HG03575 (cell line): ENCODE results near the gene CACNA1F.

ENCODE experiments used
- ATAC-seq: cut with Tn5 transposase; IDR thresholded peaks from one replicate; pipeline ENCODE4 v1.9.1; 2021; ENCODE audit not compliant: unreplicated experiment, insufficient number of reproducible peaks, low FRiP score; ENCODE audit errors: extremely low read depth

The CACNA1F gene

DNA sequence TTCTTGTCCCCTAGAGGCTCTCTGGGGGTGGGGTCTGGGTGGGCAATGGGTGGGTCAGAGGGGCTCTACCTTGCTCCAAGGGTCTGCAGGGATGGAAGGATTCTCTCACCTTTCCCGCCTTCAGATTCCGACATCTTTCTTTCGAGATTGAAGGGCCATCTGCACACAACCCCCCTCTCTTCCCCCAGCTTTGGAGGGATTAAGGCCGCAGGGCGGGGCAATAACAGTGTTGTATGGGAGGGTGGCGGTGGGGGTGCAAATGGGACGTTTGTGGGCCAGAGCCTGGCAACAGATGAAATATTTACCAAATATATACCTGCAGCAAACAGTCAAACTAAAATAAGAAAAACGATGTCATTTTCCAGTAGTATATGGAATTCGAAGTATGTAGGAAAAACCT is at the start of gene CACNA1F:
CACNA1F (minus strand) TSS at position 165 of the 400 bp plus-strand sequence; CDS start at position 134, 31 bp downstream.
- no peak for ATAC-seq

DNA sequence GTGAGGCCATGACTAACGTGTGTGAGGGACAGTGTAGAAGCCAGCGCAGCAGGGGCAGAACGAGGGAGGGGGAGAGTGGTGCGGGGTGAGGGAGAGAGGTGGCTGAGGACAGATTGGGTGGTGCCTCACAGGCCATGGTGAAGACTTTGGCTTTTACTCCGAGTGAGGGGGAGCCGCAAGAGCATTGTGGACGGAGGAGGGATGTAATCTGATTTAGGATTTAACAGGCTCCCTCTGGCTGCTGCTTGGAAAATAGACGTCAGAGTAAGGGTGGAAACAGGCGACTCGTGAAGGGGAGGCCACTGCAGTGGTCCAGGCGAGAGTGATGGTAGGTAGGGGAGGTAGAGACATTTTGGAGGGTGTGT is 49.5 kb upstream of the CACNA1F start:
- no peak for ATAC-seq

DNA sequence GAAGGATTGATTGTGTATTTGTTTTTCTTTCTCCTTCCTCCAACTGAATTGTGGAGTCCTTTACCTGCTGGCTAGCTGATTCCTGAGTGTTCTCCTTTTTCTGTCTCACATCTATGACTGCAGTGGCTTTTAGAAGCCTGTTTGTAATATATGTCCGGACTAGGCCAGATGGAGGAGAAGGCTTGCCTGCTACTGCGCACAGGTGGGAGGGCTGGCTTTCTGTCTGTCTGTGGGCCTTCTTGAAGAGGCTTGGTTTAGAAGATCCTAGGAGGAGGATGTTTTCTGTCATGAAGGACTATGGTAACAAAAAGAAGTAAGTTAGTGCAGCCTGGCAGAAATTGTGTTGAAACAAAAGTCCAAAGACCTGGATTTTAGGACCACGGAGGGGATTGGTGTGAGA is 44.9 kb upstream of the CACNA1F start:
- no peak for ATAC-seq

DNA sequence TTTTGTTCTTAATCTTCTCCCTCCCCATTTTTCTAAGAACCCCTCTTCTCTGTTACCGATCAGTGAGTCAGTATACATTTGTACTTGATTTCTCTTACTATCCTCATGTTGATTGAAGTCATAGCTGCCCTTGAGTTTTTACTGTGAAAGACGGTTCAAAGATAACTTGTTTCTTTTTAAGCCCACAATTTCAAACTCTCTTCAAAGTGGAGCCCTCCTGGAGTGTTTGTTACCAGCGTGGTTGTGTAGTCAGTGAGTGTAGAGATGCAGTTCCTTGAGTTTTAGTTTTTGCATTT is 44.3 kb upstream of the CACNA1F start:
- no peak for ATAC-seq

DNA sequence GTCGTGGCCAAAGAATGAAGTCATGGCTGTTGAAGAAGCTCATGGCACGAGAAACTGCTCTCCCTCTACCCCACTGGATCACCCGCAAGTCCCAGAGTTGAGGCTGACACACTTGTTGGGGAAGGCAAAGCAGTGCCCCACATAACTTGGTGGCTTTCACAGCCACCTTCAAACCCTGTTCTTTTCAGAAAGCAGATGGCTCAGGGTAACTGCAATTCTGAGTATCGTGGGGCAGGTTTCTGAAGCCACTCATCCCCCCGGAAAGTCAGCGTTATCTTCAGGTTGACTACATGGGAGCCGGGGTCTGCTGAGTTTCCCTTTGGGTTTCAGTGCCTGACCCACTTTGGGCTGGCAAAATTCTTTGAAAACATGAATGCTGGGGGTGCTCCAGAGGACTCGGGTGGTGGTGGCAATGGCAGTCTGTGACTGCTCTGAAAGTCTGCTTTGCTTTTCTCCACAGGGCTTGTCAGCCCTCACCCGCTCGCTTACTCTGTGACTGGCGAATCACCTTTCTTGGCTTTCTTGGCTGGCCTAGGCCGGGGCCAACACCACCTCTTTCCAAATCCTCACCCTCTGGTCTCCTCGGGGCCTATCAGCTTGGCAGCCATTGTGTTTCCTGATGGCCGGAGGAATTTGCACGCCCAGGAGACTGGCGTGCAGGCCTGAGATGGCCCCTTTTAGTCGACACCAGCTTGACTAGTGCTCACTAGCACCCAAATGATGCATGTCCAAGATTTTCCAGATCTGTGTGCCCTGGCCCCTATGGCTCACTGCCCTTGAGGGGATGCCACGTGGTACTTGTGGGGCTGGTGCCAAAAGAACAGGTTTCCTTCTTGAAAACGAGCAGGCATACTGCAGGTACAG is 43.8 kb upstream of the CACNA1F start:
- no peak for ATAC-seq

GRCh38 chrX:49276207-49276606 is 43.1 kb upstream of the CACNA1F start:
- ATAC-seq: no peak

DNA sequence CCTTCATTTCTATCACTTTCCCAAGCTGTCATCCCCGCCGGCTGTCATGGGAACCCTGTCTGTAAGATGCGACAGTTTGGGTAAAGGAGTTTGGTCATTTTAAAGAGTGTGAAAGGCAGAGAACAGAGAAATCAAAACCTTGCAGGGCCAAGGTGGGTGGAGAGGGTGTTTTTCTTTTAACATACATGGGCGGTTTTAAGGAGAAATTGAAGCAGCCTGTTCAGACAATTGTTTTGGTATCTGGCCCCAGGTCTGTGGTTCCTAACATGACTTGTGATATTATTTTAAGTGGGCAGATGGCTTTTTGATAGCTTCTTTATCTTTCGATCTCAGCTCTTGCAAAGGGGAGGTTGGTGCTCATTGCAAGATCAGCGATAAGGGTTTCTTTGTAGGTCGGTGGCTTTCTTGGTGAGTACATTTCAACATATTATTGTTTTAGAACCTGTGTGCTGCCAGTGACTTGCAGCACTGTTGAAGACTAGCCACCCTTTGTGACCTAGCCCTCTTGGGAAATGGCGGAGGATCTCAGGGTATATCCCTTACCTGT is 40.1 kb upstream of the CACNA1F start:
- no peak for ATAC-seq

- ATAC-seq: no peak
Measured at GRCh38 chrX:49272421-49272820, 39.3 kb upstream of the CACNA1F start.

DNA sequence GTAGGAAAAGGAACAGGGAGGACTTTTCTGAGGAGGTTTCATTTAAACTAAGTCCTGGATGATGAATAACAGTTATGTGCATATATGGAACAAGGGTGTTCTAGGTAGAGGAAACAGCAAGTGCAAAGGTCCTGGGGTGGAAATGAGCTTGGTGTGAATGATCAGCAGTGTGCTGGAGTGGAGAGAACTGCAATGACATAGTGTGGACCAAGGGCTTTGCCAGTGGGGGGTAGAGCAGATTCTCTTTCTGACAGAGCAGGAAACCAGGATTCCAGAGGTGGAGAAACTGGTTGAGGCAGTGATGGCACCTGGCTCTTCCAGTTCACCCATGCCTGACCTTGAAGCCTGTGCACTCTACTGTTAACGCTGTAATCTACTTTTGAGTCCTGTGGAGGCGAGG is 38.2 kb upstream of the CACNA1F start:
- ATAC-seq: no peak

- no peak for ATAC-seq
Measured at GRCh38 chrX:49270249-49270921, 37.2 kb upstream of the CACNA1F start.

DNA sequence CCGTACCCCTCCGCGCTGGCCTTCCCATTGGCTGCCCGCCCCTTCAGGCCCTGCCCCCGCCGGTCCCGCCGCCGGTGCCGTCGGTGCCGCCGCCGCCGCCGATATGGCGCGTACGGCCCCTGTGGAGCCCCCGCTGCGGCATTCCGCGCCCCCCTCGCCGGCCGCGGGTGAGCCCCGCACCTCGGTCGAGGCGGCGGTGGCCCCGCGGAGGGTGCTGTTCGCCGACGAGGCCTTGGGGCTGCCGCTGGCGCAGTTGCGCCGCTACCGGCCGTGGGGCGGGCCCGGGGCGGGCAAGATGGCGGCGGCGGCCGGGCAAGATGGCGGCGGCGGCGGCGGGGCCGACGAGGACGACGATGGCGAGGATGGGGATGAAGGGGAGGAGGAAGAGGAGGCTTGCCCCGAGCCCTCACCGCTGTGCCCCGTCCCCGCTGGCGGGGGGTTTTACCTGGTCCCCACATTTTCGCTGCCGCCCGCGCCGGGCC is 36.7 kb upstream of the CACNA1F start, which contains the start of gene PPP1R3F:
PPP1R3F (plus strand) TSS at position 27 of the 482 bp plus-strand sequence; CDS start at position 104, 77 bp downstream.
- ATAC-seq: no peak

- peak; percentile 85 for ATAC-seq
Measured at GRCh38 chrX:49269010-49269766, 36.0 kb upstream of the CACNA1F start.

GRCh38 chrX:49268702-49269009 is 35.5 kb upstream of the CACNA1F start:
- ATAC-seq: no peak

DNA sequence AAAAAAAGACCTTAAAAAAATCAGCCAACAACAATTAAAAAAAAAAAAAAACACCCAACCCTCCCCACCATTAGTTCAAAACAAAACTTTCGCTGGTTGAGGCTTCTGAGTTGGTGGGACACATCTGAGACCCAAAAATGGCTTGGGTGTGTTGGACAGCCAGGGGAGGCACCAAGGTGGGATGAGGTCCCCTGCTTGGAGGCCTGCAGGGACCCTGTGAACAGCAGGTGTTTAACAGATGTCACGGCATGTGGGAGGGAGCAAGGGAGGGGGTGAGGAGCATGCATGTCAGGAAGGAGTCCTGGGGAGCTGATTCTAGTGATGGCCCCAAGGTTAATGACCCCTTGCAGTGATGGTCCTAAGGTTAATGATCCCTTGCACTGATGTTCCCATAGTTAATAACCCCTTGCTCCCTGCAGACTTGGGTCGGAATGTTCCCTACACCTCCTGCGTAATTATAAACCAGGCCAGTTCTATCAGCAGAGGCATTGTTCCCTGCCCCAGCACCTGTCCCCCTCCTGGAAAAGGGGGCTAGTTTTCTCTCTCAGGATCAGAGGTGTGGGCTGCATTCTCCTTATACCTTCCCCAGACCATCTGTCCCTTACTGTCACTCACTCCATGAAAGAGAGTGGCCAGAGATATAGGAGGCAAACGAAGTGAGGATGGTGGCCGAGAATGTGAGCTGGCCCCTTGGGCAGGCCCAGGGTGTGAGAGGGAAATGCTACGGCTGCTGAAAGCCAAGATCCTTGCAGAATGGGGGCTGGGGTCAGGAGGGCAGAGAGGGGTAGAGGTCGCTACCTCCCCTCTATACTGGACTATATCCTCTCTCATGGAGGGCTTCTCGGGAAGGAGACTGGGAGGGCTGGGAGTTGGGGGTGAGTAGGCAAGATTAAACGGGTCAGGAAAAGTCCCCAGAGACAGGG is 33.6 kb upstream of the CACNA1F start:
- ATAC-seq: no peak

DNA sequence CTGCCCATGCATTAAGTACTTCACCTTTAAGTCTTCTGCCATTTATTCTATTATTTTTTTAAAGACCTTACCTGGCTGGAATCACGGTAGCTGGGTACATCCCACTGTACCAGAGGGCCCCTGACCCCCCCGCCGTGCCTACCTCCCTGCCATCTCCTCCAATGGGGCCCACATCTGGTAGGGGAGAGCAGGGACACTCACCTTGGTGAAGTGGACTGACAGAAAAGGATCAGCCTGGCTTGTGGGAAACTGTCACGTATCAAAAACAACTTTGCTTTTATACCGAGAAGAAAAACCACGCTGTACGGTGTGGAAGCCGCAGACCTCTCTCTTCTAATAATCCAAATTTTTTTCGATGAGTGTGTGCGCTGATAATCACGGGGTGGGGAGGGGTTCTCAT is 31.3 kb upstream of the CACNA1F start, which contains the start of gene FOXP3:
FOXP3 (minus strand) TSS at position 251 of the 400 bp plus-strand sequence. CDS start 6,205 bp downstream, outside the sequence.
- ATAC-seq: no peak

DNA sequence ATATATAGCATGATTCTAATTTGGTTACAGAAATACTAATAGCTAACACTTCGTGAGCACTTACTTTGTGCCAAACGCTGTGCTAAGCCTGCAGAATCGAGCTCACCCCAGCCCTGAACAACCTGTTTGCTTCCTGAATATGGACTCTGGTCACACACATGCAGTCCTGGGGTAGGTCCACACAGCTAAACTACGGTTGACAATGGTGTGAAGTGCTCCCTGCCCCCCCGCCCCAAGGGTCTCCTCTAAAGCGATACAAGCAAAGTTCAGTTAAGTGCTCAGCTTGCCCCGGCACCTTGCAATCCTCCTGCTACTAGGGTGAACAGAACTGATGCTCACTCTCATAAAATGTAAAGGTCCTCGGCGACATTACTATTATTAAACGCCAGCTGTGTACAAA is 30.5 kb upstream of the CACNA1F start:
- ATAC-seq: no peak

DNA sequence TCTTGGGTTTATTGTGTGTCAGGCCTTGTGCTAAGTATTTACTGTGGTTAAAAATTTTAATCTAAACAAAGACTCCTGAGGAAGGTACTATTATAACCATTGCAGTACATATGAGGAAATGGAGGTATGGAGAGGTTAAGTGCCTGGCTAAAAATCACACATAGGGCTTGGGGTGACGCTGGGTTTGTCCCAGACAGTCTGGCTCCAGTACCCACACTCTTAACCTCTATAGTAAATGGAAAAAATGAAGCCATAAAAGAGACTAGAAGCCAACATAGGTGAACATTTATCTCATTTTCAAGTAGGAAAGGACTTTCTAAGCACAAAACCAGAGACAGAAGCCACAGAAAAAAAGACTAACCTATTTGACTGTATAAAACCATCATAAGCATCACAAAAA is 29.5 kb upstream of the CACNA1F start:
- ATAC-seq: no peak

GRCh38 chrX:49260221-49260985 is 27.3 kb upstream of the CACNA1F start:
- ATAC-seq: no peak
